PC-3 (cell line): ENCODE results near the gene ZNF350.

Experiments
- CTCF ChIP-seq: fragments of 300-600 bp; sonication (generic); conservative IDR thresholded peaks from 2 replicates; pipeline ENCODE4 v1.5.1; 2017; ENCODE audit warnings: antibody characterized with exemption, low read depth, mild to moderate bottlenecking, low read length
- EZH2 ChIP-seq: fragments of 300-600 bp; sonication (generic); IDR thresholded peaks from one replicate; pipeline ENCODE4 v1.6.1; 2017; ENCODE audit warnings: antibody characterized with exemption, mild to moderate bottlenecking, low read length; ENCODE audit not compliant: unreplicated experiment
- EZH2phosphoT487 ChIP-seq: fragments of 300-600 bp; sonication (generic); IDR thresholded peaks from 2 replicates; pipeline ENCODE4 v1.6.1; 2018; ENCODE audit warnings: mild to moderate bottlenecking, antibody characterized with exemption, low read length, borderline replicate concordance

GRCh38 chr19:51976852-51977251, 9.8 kb downstream of the ZNF350 start:
- TF ChIP-seq CTCF (no peak), EZH2phosphoT487 (no peak), EZH2 (no peak)
